ENCODE results near the gene HECA. TPM values are rescaled to one million over a fixed set of nuclear protein-coding genes. Genes with fewer than 3 reads are reported as not detected.
A peak's percentile ranks its signal among the peaks of the same experiment; 100 is the strongest.
"Not testable (repeated sequence)": the region's sequence is repeated elsewhere in the genome, so short reads cannot be mapped to it uniquely, and the experiment has no call there.

The HECA gene
- total RNA-seq, 1 experiment from 2014 or later = 4.2 TPM

GRCh38 chr6:139135578-139136545 lies 982 bp downstream of the HECA start:
- no peaks in the 10 kb centered on the region for H3K9me3 ChIP-seq (ENCODE audit: low read length)
- peak overlapping the region; percentile 85 for H3K4me3 ChIP-seq (ENCODE audit: low read length)
- TSS peak; percentile 41 for BruUV-seq (replicated peaks)
- H3K4me2 ChIP-seq (ENCODE audit: low read length) = peak overlapping the region; percentile 67
- TF ChIP-seq EZH2 (IDR thresholded peaks at IDR 0.05; ENCODE audit: low read length, unreplicated experiment) (no peak), EZH2phosphoT487 (IDR thresholded peaks at IDR 0.05; ENCODE audit: borderline replicate concordance, low read length) (no peak)
- H4K20me1 ChIP-seq (ENCODE audit: low read length) = no peaks in the 10 kb centered on the region
- H3F3A ChIP-seq (ENCODE audit: low read length, unreplicated experiment) = no peaks in the 10 kb centered on the region
- H3K79me2 ChIP-seq (ENCODE audit: low read length) = 0 out of 2 replicates have a peak, but pooled peaks cover 15% of the 10 kb centered on the region
- H2AFZ ChIP-seq (ENCODE audit: low read length) = peak overlapping the region; percentile 89
- CTCF ChIA-PET = no interaction called here
- no peak overlapping the region for H3K27ac ChIP-seq (ENCODE audit: low read length)
- H3K9me2 ChIP-seq (replicated peaks; ENCODE audit: low read length) = no peaks in the 10 kb centered on the region
- no peaks in the 10 kb centered on the region for H3K4me1 ChIP-seq (ENCODE audit: insufficient read depth, low read length)
- POLR2A ChIA-PET (ENCODE audit: unreplicated experiment) = no interaction called here
- no peaks in the 10 kb centered on the region for H3K27me3 ChIP-seq (ENCODE audit: low read length)
- DNase-seq (no peak), ATAC-seq (peak; percentile 40)
- peak overlapping the region; percentile 72 for H3K9ac ChIP-seq (ENCODE audit: low read length)
- no peaks in the 10 kb centered on the region for H3K36me3 ChIP-seq (ENCODE audit: low read depth, low read length)
- intact Hi-C loops (cut with micrococcal nuclease) = no loop called here

- H3K9me2 ChIP-seq (replicated peaks; ENCODE audit: low read length) = no peaks in the 10 kb centered on the region
- H3K79me2 ChIP-seq (ENCODE audit: low read length) = 0 out of 2 replicates have a peak, but pooled peaks cover 15% of the 10 kb centered on the region
- ATAC-seq = no peak
- CTCF ChIA-PET = no interaction called here
- no peaks in the 10 kb centered on the region for H3K27me3 ChIP-seq (ENCODE audit: low read length)
- BruUV-seq (replicated peaks) = no TSS peak
- no peaks in the 10 kb centered on the region for H4K20me1 ChIP-seq (ENCODE audit: low read length)
- POLR2A ChIA-PET (ENCODE audit: unreplicated experiment) = interaction anchor here (0.6 kb wide), 1 partner anchor 97 kb away, joined by 4 read pairs; no protein-coding TSS in a partner anchor
- H3K27ac ChIP-seq (ENCODE audit: low read length) = no peak overlapping the region
- no peak overlapping the region for H2AFZ ChIP-seq (ENCODE audit: low read length)
- no peak overlapping the region for H3K9ac ChIP-seq (ENCODE audit: low read length)
- H3F3A ChIP-seq (ENCODE audit: low read length, unreplicated experiment) = no peaks in the 10 kb centered on the region
- no peak overlapping the region for H3K4me3 ChIP-seq (ENCODE audit: low read length)
- no peak overlapping the region for H3K4me2 ChIP-seq (ENCODE audit: low read length)
- H3K9me3 ChIP-seq (ENCODE audit: low read length) = no peaks in the 10 kb centered on the region
- no peaks in the 10 kb centered on the region for H3K36me3 ChIP-seq (ENCODE audit: low read depth, low read length)
- no peak for DNase-seq
- H3K4me1 ChIP-seq (ENCODE audit: insufficient read depth, low read length) = no peaks in the 10 kb centered on the region
- intact Hi-C loops (cut with micrococcal nuclease) = no loop called here
- TF ChIP-seq, protein P1, sequence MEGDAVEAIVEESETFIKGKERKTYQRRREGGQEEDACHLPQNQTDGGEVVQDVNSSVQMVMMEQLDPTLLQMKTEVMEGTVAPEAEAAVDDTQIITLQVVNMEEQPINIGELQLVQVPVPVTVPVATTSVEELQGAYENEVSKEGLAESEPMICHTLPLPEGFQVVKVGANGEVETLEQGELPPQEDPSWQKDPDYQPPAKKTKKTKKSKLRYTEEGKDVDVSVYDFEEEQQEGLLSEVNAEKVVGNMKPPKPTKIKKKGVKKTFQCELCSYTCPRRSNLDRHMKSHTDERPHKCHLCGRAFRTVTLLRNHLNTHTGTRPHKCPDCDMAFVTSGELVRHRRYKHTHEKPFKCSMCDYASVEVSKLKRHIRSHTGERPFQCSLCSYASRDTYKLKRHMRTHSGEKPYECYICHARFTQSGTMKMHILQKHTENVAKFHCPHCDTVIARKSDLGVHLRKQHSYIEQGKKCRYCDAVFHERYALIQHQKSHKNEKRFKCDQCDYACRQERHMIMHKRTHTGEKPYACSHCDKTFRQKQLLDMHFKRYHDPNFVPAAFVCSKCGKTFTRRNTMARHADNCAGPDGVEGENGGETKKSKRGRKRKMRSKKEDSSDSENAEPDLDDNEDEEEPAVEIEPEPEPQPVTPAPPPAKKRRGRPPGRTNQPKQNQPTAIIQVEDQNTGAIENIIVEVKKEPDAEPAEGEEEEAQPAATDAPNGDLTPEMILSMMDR (conservative IDR thresholded peaks at IDR 0.05; ENCODE audit: low read depth, low read length) = no peak
- TF ChIP-seq EZH2 (IDR thresholded peaks at IDR 0.05; ENCODE audit: low read length, unreplicated experiment) = no peak
- no peak for TF ChIP-seq EZH2phosphoT487 (IDR thresholded peaks at IDR 0.05; ENCODE audit: borderline replicate concordance, low read length)
Observed at GRCh38 chr6:139137706-139138105, 2.8 kb downstream of the HECA start.

GRCh38 chr6:139140854-139141253 lies 6.0 kb downstream of the HECA start:
- H3K27me3 ChIP-seq (ENCODE audit: low read length); H3K4me3 ChIP-seq (ENCODE audit: low read length); H3K4me1 ChIP-seq (ENCODE audit: insufficient read depth, low read length); H3K27ac ChIP-seq (ENCODE audit: low read length); H3K4me2 ChIP-seq (ENCODE audit: low read length); H3K9ac ChIP-seq (ENCODE audit: low read length); H3F3A ChIP-seq (ENCODE audit: low read length, unreplicated experiment); CTCF ChIA-PET; H3K36me3 ChIP-seq (ENCODE audit: low read depth, low read length); H3K9me2 ChIP-seq (replicated peaks; ENCODE audit: low read length); intact Hi-C loops (cut with micrococcal nuclease); BruUV-seq (replicated peaks); H4K20me1 ChIP-seq (ENCODE audit: low read length); POLR2A ChIA-PET (ENCODE audit: unreplicated experiment); ATAC-seq; H3K9me3 ChIP-seq (ENCODE audit: low read length); H2AFZ ChIP-seq (ENCODE audit: low read length); DNase-seq: not testable (repeated sequence)
- 0 out of 2 replicates have a peak, but pooled peaks cover 15% of the 10 kb centered on the region for H3K79me2 ChIP-seq (ENCODE audit: low read length)

Data from PC-3 (cell line).